HEK293 (cell line): ENCODE results near the gene TRAPPC2.
A peak's percentile ranks its signal among the peaks of the same experiment; 100 is the strongest.

ENCODE experiments used
- CTCF ChIA-PET: fragments of 350-600 bp; formaldehyde crosslinking; extraction: SDS; loops from one replicate; lab custom pipeline; 2021; ENCODE audit warnings: antibody characterized with exemption; lab: Yijun Ruan, JAX
- POLR2A ChIA-PET: fragments of 300-600 bp; formaldehyde crosslinking; extraction: SDS; loops from one replicate; lab custom pipeline; 2020; ENCODE audit warnings: antibody characterized with exemption, inconsistent platforms; lab: Yijun Ruan, JAX
- H3K27ac ChIP-seq: fragments of 200-500 bp; sonication (Bioruptor generic); 2 replicates; pipeline ENCODE4 v1.5.1; 2014; ENCODE audit warnings: low read depth, low read length, control low read depth, inconsistent platforms; ENCODE audit errors: extremely low read depth
- H3K36me3 ChIP-seq, 2 experiments: fragments of 200-500 bp in 1 of 2; sonication (Bioruptor generic) in 1 of 2; 1 replicate in 1 of 2; 2 replicates in 1 of 2; pipeline ENCODE4 v1.5.1; 2014 to 2017; ENCODE audit warnings: inconsistent platforms in 2 of 2, low read length in 2 of 2; ENCODE audit not compliant: control insufficient read depth in 2 of 2, insufficient read depth in 1 of 2
- H3K4me1 ChIP-seq: fragments of 200-500 bp; sonication (Bioruptor generic); 2 replicates; pipeline ENCODE4 v1.5.1; 2014; ENCODE audit warnings: mild to moderate bottlenecking, low read length, inconsistent platforms; ENCODE audit not compliant: control insufficient read depth, insufficient read depth
- H3K4me3 ChIP-seq: 2 replicates; pipeline ENCODE4 v1.5.1; 2011; ENCODE audit warnings: low read depth, mild to moderate bottlenecking, control low read depth, low read length, moderate library complexity
- H3K9me3 ChIP-seq: fragments of 200-500 bp; sonication (Bioruptor generic); 2 replicates; pipeline ENCODE4 v1.5.1; 2014; ENCODE audit warnings: low read depth, low read length, inconsistent platforms; ENCODE audit not compliant: control insufficient read depth, insufficient read depth
- INSM2 ChIP-seq: fragments of 450-650 bp; formaldehyde crosslinking; IDR thresholded peaks from 2 replicates; pipeline ENCODE4 v1.5.1; 2016; ENCODE audit warnings: missing biosample characterization, missing genetic modification characterization
- KLF17 ChIP-seq: fragments of 450-650 bp; formaldehyde crosslinking; IDR thresholded peaks from 2 replicates; pipeline ENCODE4 v1.5.1; 2016; ENCODE audit warnings: missing biosample characterization, missing genetic modification characterization
- PRDM10 ChIP-seq: fragments of 450-650 bp; formaldehyde crosslinking; IDR thresholded peaks from 2 replicates; pipeline ENCODE4 v1.5.1; 2016; ENCODE audit warnings: missing biosample characterization, missing genetic modification characterization
- PRDM4 ChIP-seq: fragments of 450-650 bp; formaldehyde crosslinking; IDR thresholded peaks from 2 replicates; pipeline ENCODE4 v1.5.1; 2017; ENCODE audit warnings: missing biosample characterization, missing genetic modification characterization
- PRDM6 ChIP-seq: fragments of 450-650 bp; formaldehyde crosslinking; IDR thresholded peaks from 2 replicates; pipeline ENCODE4 v1.5.1; 2017; ENCODE audit warnings: missing biosample characterization, missing genetic modification characterization
- SCRT1 ChIP-seq: fragments of 450-650 bp; formaldehyde crosslinking; IDR thresholded peaks from 2 replicates; pipeline ENCODE4 v1.5.1; 2016; ENCODE audit warnings: missing biosample characterization, missing genetic modification characterization, borderline replicate concordance
- ZFHX2 ChIP-seq: fragments of 450-650 bp; formaldehyde crosslinking; conservative IDR thresholded peaks from 2 replicates; pipeline ENCODE4 v1.5.1; 2016; ENCODE audit warnings: missing biosample characterization, missing genetic modification characterization
- ZNF146 ChIP-seq: fragments of 450-650 bp; formaldehyde crosslinking; IDR thresholded peaks from 2 replicates; pipeline ENCODE4 v1.5.1; 2016; ENCODE audit warnings: missing biosample characterization, missing genetic modification characterization
- ZNF416 ChIP-seq: fragments of 450-650 bp; formaldehyde crosslinking; IDR thresholded peaks from 2 replicates; pipeline ENCODE4 v1.5.1; 2016; ENCODE audit warnings: missing biosample characterization, missing genetic modification characterization
- ZNF426 ChIP-seq: fragments of 450-650 bp; formaldehyde crosslinking; IDR thresholded peaks from 2 replicates; pipeline ENCODE4 v1.5.1; 2017; ENCODE audit warnings: missing biosample characterization, missing genetic modification characterization, mild to moderate bottlenecking, inconsistent platforms, moderate library complexity
- ZNF433 ChIP-seq: fragments of 450-650 bp; formaldehyde crosslinking; IDR thresholded peaks from 2 replicates; pipeline ENCODE4 v1.5.1; 2016; ENCODE audit warnings: missing biosample characterization, missing genetic modification characterization, low read depth
- ZNF473 ChIP-seq: fragments of 450-650 bp; formaldehyde crosslinking; IDR thresholded peaks from 2 replicates; pipeline ENCODE4 v1.5.1; 2017; ENCODE audit warnings: missing biosample characterization, missing genetic modification characterization
- ZNF510 ChIP-seq: fragments of 450-650 bp; formaldehyde crosslinking; IDR thresholded peaks from 2 replicates; pipeline ENCODE4 v1.5.1; 2018; ENCODE audit warnings: mild to moderate bottlenecking, missing genetic modification characterization, missing biosample characterization; ENCODE audit not compliant: insufficient replicate concordance
- ZNF521 ChIP-seq: fragments of 450-650 bp; formaldehyde crosslinking; IDR thresholded peaks from 2 replicates; pipeline ENCODE4 v1.5.1; 2017; ENCODE audit warnings: missing biosample characterization, mild to moderate bottlenecking, missing genetic modification characterization
- ZNF549 ChIP-seq: fragments of 450-650 bp; IDR thresholded peaks from 2 replicates; pipeline ENCODE4 v1.5.1; 2018; ENCODE audit warnings: missing biosample characterization, missing genetic modification characterization, mild to moderate bottlenecking, inconsistent platforms, moderate library complexity
- ZNF645 ChIP-seq: fragments of 450-650 bp; formaldehyde crosslinking; IDR thresholded peaks from 2 replicates; pipeline ENCODE4; 2016; ENCODE audit warnings: missing biosample characterization, missing genetic modification characterization
- ZSCAN23 ChIP-seq: fragments of 450-650 bp; formaldehyde crosslinking; IDR thresholded peaks from 2 replicates; pipeline ENCODE4 v1.5.1; 2016; ENCODE audit warnings: missing biosample characterization, missing genetic modification characterization
- ZXDB ChIP-seq: fragments of 450-650 bp; formaldehyde crosslinking; IDR thresholded peaks from 2 replicates; pipeline ENCODE4 v1.5.1; 2016; ENCODE audit warnings: missing biosample characterization, missing genetic modification characterization

TRAPPC2 gene

GRCh38 chrX:13697976-13698375 is 36.4 kb downstream of the TRAPPC2 start:
- peaks cover 21% of the 10 kb centered on the region for H3K4me1 ChIP-seq
- no peak overlapping the region for H3K27ac ChIP-seq
- TF ChIP-seq ZNF473 (tag by site-specific recombination), result no peak
- no peak for TF ChIP-seq ZNF510 (tag by site-specific recombination)
- no peak for TF ChIP-seq KLF17
- TF ChIP-seq ZSCAN23, result no peak
- no peak for TF ChIP-seq ZNF549
- TF ChIP-seq ZNF521 (tag by site-specific recombination), result no peak
- TF ChIP-seq ZNF416 (tag by site-specific recombination), result no peak
- TF ChIP-seq SCRT1 (tag by site-specific recombination), result no peak
- TF ChIP-seq ZXDB (tag by site-specific recombination), result no peak
- TF ChIP-seq INSM2, result no peak
- TF ChIP-seq, all 188 proteins: peak for 0
- POLR2A ChIA-PET, result interaction anchor here (0.7 to 6.8 kb wide), 5 partner anchors 8 to 332 kb away, joined by 3 to 46 read pairs (median 8); partner anchors contain the start of genes GEMIN8, OFD1, RAB9A and TRAPPC2
- CTCF ChIA-PET, result interaction anchor here (0.6 to 1.8 kb wide), 5 partner anchors 29 to 341 kb away, joined by 3 to 5 read pairs (median 4); no protein-coding TSS in a partner anchor
- Histone ChIP-seq H3K36me3 (peaks cover 8% of the 10 kb centered on the region in 2 experiments; a peak in 2 of 3 replicates), H3K9me3 (no peaks in the 10 kb centered on the region), H3K4me3 (no peak overlapping the region)

- CTCF ChIA-PET, result interaction anchor here (0.8 to 1.8 kb wide), 5 partner anchors 10 to 51 kb away, joined by 3 to 5 read pairs (median 4); no protein-coding TSS in a partner anchor
- Histone ChIP-seq H3K27ac (no peak overlapping the region), H3K4me1 (peaks cover 26% of the 10 kb centered on the region), H3K4me3 (no peak overlapping the region), H3K36me3 (peaks cover 6 to 8% of the 10 kb centered on the region in 2 experiments; a peak in 2 of 3 replicates), H3K9me3 (no peaks in the 10 kb centered on the region)
- TF ChIP-seq ZNF433 (tag by site-specific recombination) (no peak), PRDM6 (tag by site-specific recombination) (0 out of 2 replicates have a peak, but pooled peaks have one; percentile 28)
- POLR2A ChIA-PET, result interaction anchor here (0.7 to 6.8 kb wide), 5 partner anchors 8 to 332 kb away, joined by 3 to 46 read pairs (median 8); partner anchors contain the start of genes GEMIN8, OFD1, RAB9A and TRAPPC2
These were observed 37.0 kb downstream of the TRAPPC2 start for GRCh38 chrX:13697455-13697854.

GRCh38 chrX:13695601-13696115 is 38.8 kb downstream of the TRAPPC2 start:
- POLR2A ChIA-PET, result interaction anchor here (6.8 kb wide), 1 partner anchor 38 kb away, joined by 46 read pairs; the partner anchor contains the start of genes OFD1 and TRAPPC2
- no peak for TF ChIP-seq PRDM4 (tag by site-specific recombination)
- TF ChIP-seq ZFHX2 (tag by site-specific recombination), result no peak
- no peak for TF ChIP-seq ZNF426 (tag by site-specific recombination)
- no peak for TF ChIP-seq ZNF645 (tag by site-specific recombination)
- no peak for TF ChIP-seq ZNF146 (tag by site-specific recombination)
- peak; percentile 95 for TF ChIP-seq PRDM10 (tag by site-specific recombination)

More at GRCh38 chrX:13695601-13696115, 38.8 kb downstream of the TRAPPC2 start:
- H3K9me3 ChIP-seq, result no peaks in the 10 kb centered on the region
- peaks cover 38% of the 10 kb centered on the region for H3K4me1 ChIP-seq
- H3K4me3 ChIP-seq, result no peak overlapping the region
- CTCF ChIA-PET, result interaction anchor here (0.8 to 1.6 kb wide), 3 partner anchors 13 to 189 kb away, joined by 3 to 4 read pairs (median 3); partner anchors contain the start of genes OFD1 and TRAPPC2
- H3K36me3 ChIP-seq, result peaks cover 0 to 5% of the 10 kb centered on the region in 2 experiments; a peak in 1 of 3 replicates
- no peak overlapping the region for H3K27ac ChIP-seq
